Thyroid gland (tissue), 4 donors: ENCODE data around the gene SPEF2. TPM values are rescaled to one million over a fixed set of nuclear protein-coding genes. Genes with fewer than 3 reads are reported as not detected.

Experiments used
- DNase-seq, 2 donors: peaks; one replicate each; pipeline ENCODE4 v3.0.0-alpha.2; 2019
- H3K27ac ChIP-seq, 3 donors: fragments of 200-600 bp; sonication (generic); 1 replicate in 2 of 3; 2 replicates in 1 of 3; pipeline ENCODE4 v1.5.1; 2016 to 2019; ENCODE audit warnings: mild to moderate bottlenecking in 1 of 3, moderate library complexity in 1 of 3
- H3K27me3 ChIP-seq: fragments of 200-600 bp; sonication (generic); one replicate; pipeline ENCODE4 v1.5.1; 2019
- H3K36me3 ChIP-seq, 2 donors: fragments of 200-600 bp; sonication (generic); one replicate each; pipeline ENCODE4 v1.5.1; 2016 to 2019
- H3K4me1 ChIP-seq, 2 donors: fragments of 200-600 bp; sonication (generic); one replicate each; pipeline ENCODE4 v1.5.1; 2017 to 2019
- H3K4me3 ChIP-seq, 3 donors: fragments of 200-600 bp; sonication (generic); replicated peaks in 1 of 3; 1 replicate in 2 of 3; 2 replicates in 1 of 3; pipeline ENCODE4 v1.5.1; 2016; ENCODE audit warnings: mild to moderate bottlenecking in 1 of 3
- H3K9me3 ChIP-seq: fragments of 200-600 bp; sonication (generic); one replicate; pipeline ENCODE4 v1.5.1; 2017
- CTCF ChIP-seq, 6 experiments: fragments of 200-600 bp in 3 of 6; fragments of 450-650 bp in 3 of 6; sonication (generic) in 3 of 6; IDR thresholded peaks; one replicate each; pipeline ENCODE4 v1.5.1; 2016 to 2019; ENCODE audit warnings: antibody characterized with exemption in 6 of 6, mild to moderate bottlenecking in 2 of 6, inconsistent platforms in 1 of 6, moderate library complexity in 1 of 6
- POLR2A ChIP-seq, 2 donors: fragments of 450-650 bp; IDR thresholded peaks; one replicate each; pipeline ENCODE4 v1.6.1; 2017; ENCODE audit warnings: antibody characterized with exemption in 2 of 2, mild to moderate bottlenecking in 2 of 2, moderate library complexity in 1 of 2
- WGBS, 2 donors: methylation state at CpG; one replicate each; pipeline ENCODE4 v1.1.5; 2017; 5-methylcytosine and 5-hydroxymethylcytosine counted together
- intact Hi-C: fragments of 100-400 bp; cut with DNase I; formaldehyde crosslinking; loops from one replicate; pipeline ENCODE4 v1.15.1; 2023
- total RNA-seq, 4 donors: library from RNA; depleted of rRNA; stranded (reverse); fragments of >200 nt; gene quantifications; one replicate each; pipeline ENCODE4 v1.2.3, GENCODE V29; 2016

The SPEF2 gene
- total RNA-seq, 4 donors from 2014 or later = 17.7 to 39.5 (median 21.5) TPM

- Histone ChIP-seq H3K9me3 (no peaks in the 10 kb centered on the region), H3K36me3 (no peaks in the 10 kb centered on the region), H3K4me3 (no peak overlapping the region), H3K27ac (no peak overlapping the region), H3K4me1 (peaks cover 5 to 12% of the 10 kb centered on the region in 2 donors), H3K27me3 (no peaks in the 10 kb centered on the region)
- intact Hi-C loops = no loop called here
- no peak for DNase-seq
- TF ChIP-seq CTCF (IDR thresholded peaks at IDR 0.05) (no peak), POLR2A (IDR thresholded peaks at IDR 0.05) (no peak)
- 85 to 93% methylated on average over 4 of the region's 4 CpGs for WGBS, 2 donors
These were observed 172.2 kb downstream of the SPEF2 start for GRCh38 chr5:35789732-35790456.

- Histone ChIP-seq H3K4me3 (no peak overlapping the region), H3K36me3 (no peaks in the 10 kb centered on the region), H3K27me3 (no peaks in the 10 kb centered on the region), H3K27ac (no peak overlapping the region), H3K9me3 (no peaks in the 10 kb centered on the region), H3K4me1 (peaks cover 5 to 14% of the 10 kb centered on the region in 2 donors)
- intact Hi-C loops = no loop called here
- no peak for TF ChIP-seq CTCF (IDR thresholded peaks at IDR 0.05)
- TF ChIP-seq POLR2A (IDR thresholded peaks at IDR 0.05) = no peak
- 85 to 92% methylated on average over 1 of the region's 1 CpG for WGBS, 2 donors
- no peak for DNase-seq
These were observed 172.8 kb downstream of the SPEF2 start for GRCh38 chr5:35790457-35790822.

- intact Hi-C loops = no loop called here
- no peak for TF ChIP-seq CTCF (IDR thresholded peaks at IDR 0.05)
- no peak for TF ChIP-seq POLR2A (IDR thresholded peaks at IDR 0.05)
- H3K27me3 ChIP-seq = no peaks in the 10 kb centered on the region
These were observed 176.6 kb downstream of the SPEF2 start for GRCh38 chr5:35794328-35794619.

GRCh38 chr5:35794684-35795375 is 177.2 kb downstream of the SPEF2 start:
- Histone ChIP-seq H3K36me3 (no peaks in the 10 kb centered on the region), H3K4me1 (peaks cover 5 to 14% of the 10 kb centered on the region in 2 donors), H3K4me3 (no peak overlapping the region), H3K27ac (no peak overlapping the region), H3K27me3 (no peaks in the 10 kb centered on the region), H3K9me3 (no peaks in the 10 kb centered on the region)
- intact Hi-C loops = no loop called here
- TF ChIP-seq CTCF (IDR thresholded peaks at IDR 0.05) (no peak), POLR2A (IDR thresholded peaks at IDR 0.05) (no peak)
- DNase-seq = peak in 1 of 2 donors; percentile 14
- WGBS, 2 donors = 65 to 71% methylated on average over 8 of the region's 8 CpGs

More at GRCh38 chr5:35794328-35794619, 176.6 kb downstream of the SPEF2 start:
- Histone ChIP-seq H3K36me3 (no peaks in the 10 kb centered on the region), H3K27ac (no peak overlapping the region), H3K4me1 (peaks cover 5 to 14% of the 10 kb centered on the region in 2 donors), H3K9me3 (no peaks in the 10 kb centered on the region), H3K4me3 (no peak overlapping the region)
- no peak for DNase-seq

- Histone ChIP-seq H3K9me3 (no peaks in the 10 kb centered on the region), H3K36me3 (no peaks in the 10 kb centered on the region), H3K4me3 (no peak overlapping the region), H3K4me1 (peaks cover 16 to 25% of the 10 kb centered on the region in 2 donors), H3K27me3 (no peaks in the 10 kb centered on the region), H3K27ac (no peak overlapping the region)
- no peak for TF ChIP-seq POLR2A (IDR thresholded peaks at IDR 0.05)
- TF ChIP-seq CTCF (IDR thresholded peaks at IDR 0.05) = no peak
- intact Hi-C loops = no loop called here
- no peak for DNase-seq
These were observed 181.5 kb downstream of the SPEF2 start for GRCh38 chr5:35799181-35799580.
